GM15510 (cell line): ENCODE data around the gene OR6C76.

Experiments used
- POLR2A ChIP-seq: IDR thresholded peaks from 3 replicates; pipeline ENCODE4 v1.6.1; 2011; ENCODE audit warnings: borderline replicate concordance; ENCODE audit not compliant: insufficient read length; ENCODE audit errors: extremely low read depth

The OR6C76 gene

DNA sequence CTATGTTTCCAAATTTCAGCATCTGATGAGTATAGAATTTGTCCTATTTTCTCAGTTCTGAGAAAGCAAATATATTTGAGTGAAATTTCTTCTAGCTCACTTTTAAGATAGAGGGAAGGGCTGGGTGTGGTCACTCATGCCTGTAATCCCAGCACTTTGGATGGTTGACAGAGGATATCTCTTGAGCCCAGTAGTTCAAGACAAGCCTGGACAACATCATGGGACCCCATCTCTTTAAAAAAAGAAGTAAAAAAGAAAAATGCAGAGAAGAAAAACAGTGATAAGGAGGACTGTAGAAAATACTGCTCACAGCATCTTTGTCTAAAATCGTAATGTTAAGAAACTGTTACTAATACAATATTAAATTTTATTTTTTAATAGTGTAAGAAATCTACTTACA lies 46.2 kb downstream of the OR6C76 start:
- no peak for TF ChIP-seq POLR2A
